NCI-H2227 (cell line): ENCODE measurements around the gene SUPT6H.
"Not testable (repeated sequence)": the region's sequence is repeated elsewhere in the genome, so short reads cannot be mapped to it uniquely, and the experiment has no call there.

Source experiments
- DNase-seq: peaks from one replicate; lab custom pipeline; 2025; ENCODE audit not compliant: unreplicated experiment; lab: John Stamatoyannopoulos, UW

Gene SUPT6H

GRCh38 chr17:28646039-28646754 lies 15.8 kb upstream of the SUPT6H start:
- DNase-seq: no peak

GRCh38 chr17:28648698-28649097 lies 13.3 kb upstream of the SUPT6H start:
- no peak for DNase-seq

- no peak for DNase-seq
Observed at GRCh38 chr17:28655160-28655559, 6.8 kb upstream of the SUPT6H start.

- DNase-seq: no peak
Observed at GRCh38 chr17:28657756-28658155, 4.2 kb upstream of the SUPT6H start.

- DNase-seq: not testable (repeated sequence)
Observed at GRCh38 chr17:28658342-28658741, 3.7 kb upstream of the SUPT6H start.

- not testable (repeated sequence) for DNase-seq
Observed at GRCh38 chr17:28658766-28659496, 3.1 kb upstream of the SUPT6H start.

- not testable (repeated sequence) for DNase-seq
Observed at GRCh38 chr17:28659497-28659881, 2.5 kb upstream of the SUPT6H start.

- DNase-seq: peak; percentile 43
Observed at GRCh38 chr17:28662527-28662829, 473 bp downstream of the SUPT6H start.

GRCh38 chr17:28663723-28664122 lies 1.7 kb downstream of the SUPT6H start:
- DNase-seq: no peak

- no peak for DNase-seq
Observed at GRCh38 chr17:28665994-28666393, 4.0 kb downstream of the SUPT6H start.

GRCh38 chr17:28667870-28668269 lies 5.9 kb downstream of the SUPT6H start:
- DNase-seq: no peak

GRCh38 chr17:28669918-28670317 lies 7.9 kb downstream of the SUPT6H start:
- no peak for DNase-seq

- DNase-seq: no peak
Observed at GRCh38 chr17:28675490-28675889, 13.5 kb downstream of the SUPT6H start.

- DNase-seq: no peak
Observed at GRCh38 chr17:28675980-28676379, 14.0 kb downstream of the SUPT6H start.

- DNase-seq: no peak
Observed at GRCh38 chr17:28682655-28683054, 20.6 kb downstream of the SUPT6H start.

- DNase-seq: no peak
Observed at GRCh38 chr17:28684963-28685362, 23.0 kb downstream of the SUPT6H start.

- DNase-seq: no peak
Observed at GRCh38 chr17:28685366-28685765, 23.4 kb downstream of the SUPT6H start.

- DNase-seq: no peak
Observed at GRCh38 chr17:28686296-28686695, 24.3 kb downstream of the SUPT6H start.

GRCh38 chr17:28688481-28688880 lies 26.5 kb downstream of the SUPT6H start:
- DNase-seq: no peak

- DNase-seq: no peak
Observed at GRCh38 chr17:28689011-28689410, 27.0 kb downstream of the SUPT6H start.

- no peak for DNase-seq
Observed at GRCh38 chr17:28693869-28694268, 31.9 kb downstream of the SUPT6H start.

GRCh38 chr17:28698253-28698941 lies 36.4 kb downstream of the SUPT6H start:
- no peak for DNase-seq
